Gastrocnemius medialis (tissue), 4 donors: ENCODE results near the gene FAM181A. TPM values are rescaled to one million over a fixed set of nuclear protein-coding genes. Genes with fewer than 3 reads are reported as not detected.

ENCODE experiments used
- ATAC-seq, 2 donors: fragments of 150-250 bp; one replicate each; pipeline ENCODE4 v1.9.1; 2016
- DNase-seq, 2 donors: peaks; one replicate each; pipeline ENCODE4 v3.0.0-alpha.2; 2019
- H3K27ac ChIP-seq, 4 donors: fragments of 200-600 bp; sonication (generic); 1 replicate in 1 of 4; 2 replicates in 3 of 4; pipeline ENCODE4 v1.5.1; 2016 to 2018; ENCODE audit warnings: mild to moderate bottlenecking in 2 of 4, moderate library complexity in 1 of 4
- H3K27me3 ChIP-seq, 3 donors: fragments of 200-600 bp; sonication (generic) in 2 of 3; 1 replicate in 1 of 3; 2 replicates in 2 of 3; pipeline versions ENCODE4 v1.5.1 to v1.6.0; 2016 to 2019; ENCODE audit warnings: mild to moderate bottlenecking in 1 of 3, moderate library complexity in 1 of 3
- H3K36me3 ChIP-seq, 2 donors: fragments of 200-600 bp; sonication (generic) in 1 of 2; one replicate each; pipeline ENCODE4 v1.5.1; 2017 to 2018
- H3K4me1 ChIP-seq, 2 donors: fragments of 200-600 bp; sonication (generic) in 1 of 2; one replicate each; pipeline ENCODE4 v1.5.1; 2016 to 2017; ENCODE audit warnings: mild to moderate bottlenecking in 2 of 2
- H3K4me3 ChIP-seq, 4 donors: fragments of 200-600 bp; sonication (generic) in 3 of 4; 1 replicate in 1 of 4; 2 replicates in 3 of 4; pipeline ENCODE4 v1.5.1; 2016 to 2019; ENCODE audit warnings: mild to moderate bottlenecking in 2 of 4
- H3K9me3 ChIP-seq, 3 donors: fragments of 200-600 bp; sonication (generic) in 2 of 3; 1 replicate in 1 of 3; 2 replicates in 2 of 3; pipeline ENCODE4 v1.5.1; 2016 to 2019
- POLR2A ChIP-seq, 2 donors: fragments of 450-650 bp; IDR thresholded peaks; one replicate each; pipeline ENCODE4 v1.6.1; 2017; ENCODE audit warnings: antibody characterized with exemption in 2 of 2, mild to moderate bottlenecking in 2 of 2, moderate library complexity in 2 of 2
- in situ Hi-C, 4 donors: fragments of 200-750 bp; cut with MboI; loops; one replicate each; pipeline versions ENCODE4 v1.15.0 to v1.8.0; 2017; ENCODE audit warnings: low sequenced_read_pairs in 4 of 4
- intact Hi-C: fragments of 100-400 bp; cut with DNase I; formaldehyde crosslinking; loops from one replicate; pipeline ENCODE4 v1.15.1; 2023; ENCODE audit warnings: low total_unique reads
- total RNA-seq, 4 donors: library from RNA; depleted of rRNA; stranded (reverse); fragments of >200 nt; gene quantifications; one replicate each; pipeline versions ENCODE4 v1.1.0 to v1.2.3, GENCODE V29; 2016
- TF ChIP-seq, protein P1 (sequence below), 5 experiments: fragments of 450-650 bp in 3 of 5; fragments of 200-600 bp in 2 of 5; sonication (generic) in 2 of 5; IDR thresholded peaks in 4 of 5; conservative IDR thresholded peaks in 1 of 5; 1 replicate in 4 of 5; 2 replicates in 1 of 5; pipeline ENCODE4 v1.5.1; 2016 to 2019; ENCODE audit warnings: antibody characterized with exemption in 5 of 5, mild to moderate bottlenecking in 3 of 5, moderate library complexity in 3 of 5

FAM181A gene
- total RNA-seq: not detected

DNA sequence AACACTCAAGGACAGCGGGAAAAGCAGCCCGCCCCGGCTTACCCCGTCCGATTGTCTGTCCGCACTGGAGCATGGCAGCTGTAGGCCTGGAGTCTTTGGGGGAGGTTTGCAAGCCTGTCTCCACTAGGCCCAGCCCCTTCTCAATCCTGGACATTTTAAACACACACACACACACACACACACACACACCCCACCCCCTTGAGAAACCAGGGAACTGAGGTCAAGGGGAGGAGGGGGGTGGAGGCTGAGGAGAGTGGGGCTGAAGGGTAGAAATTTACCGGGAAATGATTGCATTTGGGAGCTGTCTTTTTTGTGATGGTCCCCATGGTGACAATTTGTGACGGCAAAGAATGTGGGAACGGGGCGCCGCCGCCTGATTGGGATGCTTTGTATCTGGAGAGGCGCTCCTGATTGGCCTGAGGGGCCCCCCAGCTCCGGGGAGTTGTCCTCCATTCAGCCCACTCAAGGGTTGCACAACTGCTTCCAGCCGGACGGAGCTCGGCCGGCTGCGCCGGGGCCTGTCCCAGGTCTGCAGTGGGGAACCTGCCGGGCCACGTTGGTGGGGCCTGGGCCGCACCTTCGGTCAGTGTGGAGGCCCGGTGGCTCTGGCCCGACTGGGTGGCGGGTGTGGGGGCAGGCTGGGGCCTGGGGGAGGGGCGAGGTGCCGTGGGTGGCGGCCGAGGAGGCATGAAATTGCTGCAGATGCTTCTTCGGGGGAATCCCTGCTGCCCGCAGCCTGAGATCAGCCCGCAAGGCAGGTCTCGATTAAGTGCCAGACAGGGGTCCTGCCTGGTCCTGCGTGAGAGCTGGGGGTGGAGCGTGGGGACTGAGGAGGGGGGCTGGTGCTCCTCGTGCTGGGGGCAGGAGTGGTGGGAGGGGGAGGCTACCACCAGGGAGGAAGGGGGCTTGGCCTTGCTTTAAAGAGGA, at the start of gene FAM181A:
Gene FAM181A, plus strand, starts transcription at position 472 of the 927 bp plus-strand sequence. CDS start 942 bp downstream, outside the sequence.
- peak within 1 kb of the TSS in 3 of 4 donors; percentile 1 to 55 (median 46) for H3K27ac ChIP-seq
- ATAC-seq (peak in 1 of 2 donors; percentile 4), DNase-seq (no peak)
- TF ChIP-seq, protein P1, sequence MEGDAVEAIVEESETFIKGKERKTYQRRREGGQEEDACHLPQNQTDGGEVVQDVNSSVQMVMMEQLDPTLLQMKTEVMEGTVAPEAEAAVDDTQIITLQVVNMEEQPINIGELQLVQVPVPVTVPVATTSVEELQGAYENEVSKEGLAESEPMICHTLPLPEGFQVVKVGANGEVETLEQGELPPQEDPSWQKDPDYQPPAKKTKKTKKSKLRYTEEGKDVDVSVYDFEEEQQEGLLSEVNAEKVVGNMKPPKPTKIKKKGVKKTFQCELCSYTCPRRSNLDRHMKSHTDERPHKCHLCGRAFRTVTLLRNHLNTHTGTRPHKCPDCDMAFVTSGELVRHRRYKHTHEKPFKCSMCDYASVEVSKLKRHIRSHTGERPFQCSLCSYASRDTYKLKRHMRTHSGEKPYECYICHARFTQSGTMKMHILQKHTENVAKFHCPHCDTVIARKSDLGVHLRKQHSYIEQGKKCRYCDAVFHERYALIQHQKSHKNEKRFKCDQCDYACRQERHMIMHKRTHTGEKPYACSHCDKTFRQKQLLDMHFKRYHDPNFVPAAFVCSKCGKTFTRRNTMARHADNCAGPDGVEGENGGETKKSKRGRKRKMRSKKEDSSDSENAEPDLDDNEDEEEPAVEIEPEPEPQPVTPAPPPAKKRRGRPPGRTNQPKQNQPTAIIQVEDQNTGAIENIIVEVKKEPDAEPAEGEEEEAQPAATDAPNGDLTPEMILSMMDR (IDR thresholded peaks at IDR 0.05 in 4 of 5, conservative IDR thresholded peaks at IDR 0.05 in 1 of 5): no peak
- TF ChIP-seq POLR2A (IDR thresholded peaks at IDR 0.05): no peak
- peaks cover 0 to 20% of the 10 kb centered on the region in 2 donors for H3K36me3 ChIP-seq
- no peaks in the 10 kb centered on the region for H3K9me3 ChIP-seq
- intact Hi-C loops: no loop called here
- peaks cover 0 to 4% of the 10 kb centered on the region in 2 donors for H3K4me1 ChIP-seq
- no peak within 1 kb of the TSS for H3K4me3 ChIP-seq
- in situ Hi-C loops: no loop called here
- H3K27me3 ChIP-seq: no peaks in the 10 kb centered on the region

DNA sequence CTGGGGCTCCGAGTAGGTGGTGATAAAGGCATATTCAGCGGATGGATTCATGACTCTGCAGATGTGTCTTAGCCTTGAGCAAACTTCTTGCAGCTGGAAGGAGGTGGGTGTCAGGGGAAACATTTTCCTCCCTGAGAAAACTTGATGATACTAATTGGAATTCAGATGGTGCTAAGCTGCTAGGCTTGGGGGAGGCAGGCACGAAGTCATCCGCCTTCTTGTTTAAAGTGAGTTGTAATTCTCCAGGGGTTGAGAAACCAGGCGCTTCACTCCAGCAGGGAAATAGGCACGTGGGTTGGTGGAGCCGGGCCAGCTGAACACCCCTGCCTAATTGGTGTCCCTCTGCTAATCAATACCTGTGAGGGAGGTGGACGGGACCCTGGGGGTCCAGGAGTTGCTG, 48.9 kb upstream of the FAM181A start:
- Histone ChIP-seq H3K27me3 (no peaks in the 10 kb centered on the region), H3K36me3 (no peaks in the 10 kb centered on the region), H3K9me3 (no peaks in the 10 kb centered on the region), H3K4me3 (no peak overlapping the region), H3K4me1 (no peaks in the 10 kb centered on the region), H3K27ac (no peak overlapping the region)
- in situ Hi-C loops: loop anchor here in 1 of 4 donors (25.0 kb wide), 1 partner anchor 216 kb away; no protein-coding TSS in a partner anchor
- TF ChIP-seq, protein P1 (IDR thresholded peaks at IDR 0.05 in 4 of 5, conservative IDR thresholded peaks at IDR 0.05 in 1 of 5): no peak
- TF ChIP-seq POLR2A (IDR thresholded peaks at IDR 0.05): no peak
- no peak for DNase-seq
- intact Hi-C loops: no loop called here
- ATAC-seq: no peak

- in situ Hi-C loops: loop anchor here in 1 of 4 donors (25.0 kb wide), 1 partner anchor 217 kb away; no protein-coding TSS in a partner anchor
- H3K27me3 ChIP-seq: no peaks in the 10 kb centered on the region
- no peak for ATAC-seq
Measured at GRCh38 chr14:93878871-93879270, 48.3 kb upstream of the FAM181A start.

GRCh38 chr14:93879362-93879983, 47.7 kb upstream of the FAM181A start:
- Histone ChIP-seq H3K27ac (no peak overlapping the region), H3K4me3 (no peak overlapping the region), H3K9me3 (no peaks in the 10 kb centered on the region), H3K27me3 (no peaks in the 10 kb centered on the region), H3K36me3 (no peaks in the 10 kb centered on the region), H3K4me1 (no peaks in the 10 kb centered on the region)
- in situ Hi-C loops (loop anchor here in 1 of 4 donors (25.0 kb wide), 1 partner anchor 217 kb away; no protein-coding TSS in a partner anchor), intact Hi-C loops (no loop called here)
- ATAC-seq (no peak), DNase-seq (no peak)
- TF ChIP-seq, protein P1 (IDR thresholded peaks at IDR 0.05 in 4 of 5, conservative IDR thresholded peaks at IDR 0.05 in 1 of 5): no peak
- TF ChIP-seq POLR2A (IDR thresholded peaks at IDR 0.05): no peak

More at GRCh38 chr14:93878871-93879270, 48.3 kb upstream of the FAM181A start:
- H3K4me1 ChIP-seq: no peaks in the 10 kb centered on the region
- no peak for DNase-seq
- intact Hi-C loops: no loop called here
- H3K27ac ChIP-seq: no peak overlapping the region
- no peak for TF ChIP-seq POLR2A (IDR thresholded peaks at IDR 0.05)
- TF ChIP-seq, protein P1 (IDR thresholded peaks at IDR 0.05 in 4 of 5, conservative IDR thresholded peaks at IDR 0.05 in 1 of 5): no peak
- H3K4me3 ChIP-seq: no peak overlapping the region
- no peaks in the 10 kb centered on the region for H3K36me3 ChIP-seq
- H3K9me3 ChIP-seq: no peaks in the 10 kb centered on the region
